ENCODE measurements around the gene AGO4. TPM values are rescaled to one million over a fixed set of nuclear protein-coding genes. Genes with fewer than 3 reads are reported as not detected.
A peak's percentile ranks its signal among the peaks of the same experiment; 100 is the strongest.

Gene AGO4
- total and polyA plus RNA-seq, 7 donors, result 3.5 to 27.4 (median 13.9) TPM

- no peak for DNase-seq
- peaks cover 3 to 60% of the 10 kb centered on the region in 2 donors for H3K36me3 ChIP-seq (ENCODE audit: insufficient read depth in 1 of 2, low read depth in 1 of 2)
- H3K27ac ChIP-seq, result peak overlapping the region; percentile 0
- intact Hi-C loops (cut with DNase I), result no loop called here
- peak in 1 of 4 donors; percentile 65 for ATAC-seq
- no peak for TF ChIP-seq CTCF (IDR thresholded peaks at IDR 0.05)
- no peaks in the 10 kb centered on the region for H3K9me3 ChIP-seq
- H3K4me1 ChIP-seq, result peaks cover 24% of the 10 kb centered on the region
- 19 to 29% (median 29%) methylated on average over 3 of the region's 3 CpGs for WGBS, 3 donors
- no peak overlapping the region for H3K4me3 ChIP-seq
- no peaks in the 10 kb centered on the region for H3K27me3 ChIP-seq (ENCODE audit: insufficient read depth in 3 of 3, low read length in 2 of 3)
Measured at GRCh38 chr1:35851132-35851869, 43.5 kb downstream of the AGO4 start.

DNA sequence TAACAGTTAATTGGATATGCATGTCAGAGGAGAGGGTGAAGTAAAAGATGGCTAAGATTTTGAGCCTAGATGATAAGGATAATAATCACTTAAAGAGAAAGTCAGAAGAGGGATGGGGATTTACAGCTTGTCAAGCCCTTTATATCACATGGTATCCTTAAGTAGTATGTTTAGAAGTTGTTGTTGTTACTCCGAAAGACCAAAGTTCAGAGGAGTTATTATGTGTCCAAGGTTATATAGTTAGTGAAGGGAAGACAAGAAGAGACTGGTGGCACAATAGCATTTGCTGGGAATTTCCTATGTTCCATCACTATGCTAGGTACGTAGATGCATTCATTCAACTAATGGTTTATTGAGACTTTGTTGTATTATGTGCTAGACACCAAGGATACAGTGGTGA is 44.4 kb downstream of the AGO4 start:
- TF ChIP-seq CTCF (IDR thresholded peaks at IDR 0.05), result no peak
- no peak for DNase-seq
- H3K9me3 ChIP-seq, result no peaks in the 10 kb centered on the region
- H3K4me3 ChIP-seq, result no peak overlapping the region
- ATAC-seq, result no peak
- no peak overlapping the region for H3K27ac ChIP-seq
- H3K36me3 ChIP-seq (ENCODE audit: insufficient read depth in 1 of 2, low read depth in 1 of 2), result peaks cover 3 to 62% of the 10 kb centered on the region in 2 donors
- intact Hi-C loops (cut with DNase I), result no loop called here
- WGBS, 3 donors, result 29 to 37% (median 36%) methylated on average over 2 of the region's 2 CpGs
- no peaks in the 10 kb centered on the region for H3K27me3 ChIP-seq (ENCODE audit: insufficient read depth in 3 of 3, low read length in 2 of 3)
- peaks cover 24% of the 10 kb centered on the region for H3K4me1 ChIP-seq

GRCh38 chr1:35854989-35855700 is 47.3 kb downstream of the AGO4 start:
- Histone ChIP-seq H3K9me3 (no peaks in the 10 kb centered on the region), H3K27ac (no peak overlapping the region), H3K4me1 (peaks cover 17% of the 10 kb centered on the region), H3K36me3 (ENCODE audit: insufficient read depth in 1 of 2, low read depth in 1 of 2) (peaks cover 3 to 66% of the 10 kb centered on the region in 2 donors), H3K4me3 (no peak overlapping the region), H3K27me3 (ENCODE audit: insufficient read depth in 3 of 3, low read length in 2 of 3) (no peaks in the 10 kb centered on the region)
- 77 to 79% (median 77%) methylated on average over 9 of the region's 9 CpGs for WGBS, 3 donors
- ATAC-seq (no peak), DNase-seq (no peak)
- no peak for TF ChIP-seq CTCF (IDR thresholded peaks at IDR 0.05)
- intact Hi-C loops (cut with DNase I), result no loop called here

DNA sequence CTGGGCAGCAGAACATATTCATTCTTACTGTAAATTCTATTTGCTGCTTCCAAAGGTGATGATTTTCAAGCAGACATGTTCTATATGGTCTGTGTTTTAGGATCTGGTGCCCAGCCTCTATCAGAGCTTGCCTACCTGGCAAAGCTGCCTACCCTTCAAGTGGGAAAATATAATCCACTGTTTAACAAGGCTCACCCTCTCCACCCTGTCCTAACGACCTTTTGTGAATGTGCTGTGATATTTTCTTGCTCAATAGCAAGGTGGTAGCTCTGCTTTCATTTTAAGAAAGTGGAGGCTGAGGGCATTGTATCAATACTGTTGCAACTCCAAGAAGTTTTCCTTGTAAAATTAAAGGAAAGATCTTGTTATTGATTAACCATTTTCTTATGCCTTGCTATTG is 49.1 kb downstream of the AGO4 start:
- H3K4me3 ChIP-seq, result no peak overlapping the region
- H3K4me1 ChIP-seq, result peaks cover 4% of the 10 kb centered on the region
- no peaks in the 10 kb centered on the region for H3K9me3 ChIP-seq
- TF ChIP-seq CTCF (IDR thresholded peaks at IDR 0.05), result no peak
- H3K27me3 ChIP-seq (ENCODE audit: insufficient read depth in 3 of 3, low read length in 2 of 3), result no peaks in the 10 kb centered on the region
- intact Hi-C loops (cut with DNase I), result no loop called here
- no peak for ATAC-seq
- peaks cover 3 to 59% of the 10 kb centered on the region in 2 donors for H3K36me3 ChIP-seq (ENCODE audit: insufficient read depth in 1 of 2, low read depth in 1 of 2)
- no peak for DNase-seq
- no peak overlapping the region for H3K27ac ChIP-seq
- 56 to 71% (median 63%) methylated on average over 1 of the region's 1 CpG for WGBS, 3 donors

Data from psoas muscle (tissue), 8 donors.